ENCODE measurements around the gene RBP5.
"Not testable (repeated sequence)": the region's sequence is repeated elsewhere in the genome, so short reads cannot be mapped to it uniquely, and the experiment has no call there.

Gene RBP5

GRCh38 chr12:7121324-7121723, 7.4 kb downstream of the RBP5 start:
- DNase-seq, result no peak

GRCh38 chr12:7120166-7120565, 8.5 kb downstream of the RBP5 start:
- no peak for DNase-seq

GRCh38 chr12:7118881-7119280, 9.8 kb downstream of the RBP5 start:
- no peak for DNase-seq

GRCh38 chr12:7117670-7118069, 11.0 kb downstream of the RBP5 start:
- DNase-seq, result no peak

GRCh38 chr12:7116916-7117315, 11.8 kb downstream of the RBP5 start:
- DNase-seq, result no peak

- no peak for DNase-seq
These were observed 12.5 kb downstream of the RBP5 start for GRCh38 chr12:7116196-7116595.

- DNase-seq, result no peak
These were observed 13.8 kb downstream of the RBP5 start for GRCh38 chr12:7114851-7115250.

GRCh38 chr12:7114008-7114407, 14.7 kb downstream of the RBP5 start:
- no peak for DNase-seq

- peak; percentile 76 for DNase-seq
These were observed 15.3 kb downstream of the RBP5 start for GRCh38 chr12:7113389-7113871.

- DNase-seq, result no peak
These were observed 16.6 kb downstream of the RBP5 start for GRCh38 chr12:7112041-7112440.

GRCh38 chr12:7110661-7111060, 18.0 kb downstream of the RBP5 start:
- DNase-seq, result no peak

- DNase-seq, result no peak
These were observed 19.1 kb downstream of the RBP5 start for GRCh38 chr12:7109572-7109920.

- DNase-seq, result peak; percentile 72
These were observed 19.7 kb downstream of the RBP5 start, which contains the start of gene C1RL for GRCh38 chr12:7108796-7109571. TSS of gene C1RL (minus strand) at chr12:7109214. CDS start at chr12:7109180, 34 bp downstream.

GRCh38 chr12:7108003-7108795, 20.5 kb downstream of the RBP5 start:
- peak; percentile 78 for DNase-seq

- no peak for DNase-seq
These were observed 21.1 kb downstream of the RBP5 start for GRCh38 chr12:7107636-7108002.

- not testable (repeated sequence) for DNase-seq
These were observed 21.5 kb downstream of the RBP5 start for GRCh38 chr12:7107181-7107580.

- no peak for DNase-seq
These were observed 22.6 kb downstream of the RBP5 start for GRCh38 chr12:7106082-7106481.

GRCh38 chr12:7103837-7104584, 24.7 kb downstream of the RBP5 start:
- no peak for DNase-seq

- DNase-seq, result no peak
These were observed 26.1 kb downstream of the RBP5 start for GRCh38 chr12:7102582-7102981.

GRCh38 chr12:7101694-7102131, 27.0 kb downstream of the RBP5 start:
- no peak for DNase-seq

GRCh38 chr12:7101047-7101693, 27.5 kb downstream of the RBP5 start:
- no peak for DNase-seq

GRCh38 chr12:7100239-7100638, 28.4 kb downstream of the RBP5 start:
- no peak for DNase-seq
